BLaER1 (cell line): ENCODE results near the gene HVCN1.

Experiments used
- H3K27ac ChIP-seq: shearing (Covaris generic); formaldehyde crosslinking; 2 replicates; pipeline ENCODE4 v1.8.1; 2022
- H3K27me3 ChIP-seq: shearing (Covaris generic); formaldehyde crosslinking; 2 replicates; pipeline ENCODE4 v1.8.1; 2022
- H3K36me3 ChIP-seq: shearing (Covaris generic); formaldehyde crosslinking; 2 replicates; pipeline ENCODE4 v1.8.1; 2022
- H3K4me1 ChIP-seq: shearing (Covaris generic); formaldehyde crosslinking; 2 replicates; pipeline ENCODE4 v1.8.1; 2022
- H3K4me2 ChIP-seq: shearing (Covaris generic); formaldehyde crosslinking; 2 replicates; pipeline ENCODE4 v1.8.1; 2022
- H3K4me3 ChIP-seq: shearing (Covaris generic); formaldehyde crosslinking; 2 replicates; pipeline ENCODE4 v1.8.1; 2022
- H3K9ac ChIP-seq: shearing (Covaris generic); formaldehyde crosslinking; 2 replicates; pipeline ENCODE4 v1.8.1; 2022
- H3K9me3 ChIP-seq: shearing (Covaris generic); formaldehyde crosslinking; 2 replicates; pipeline ENCODE4 v1.8.1; 2022
- H4K20me1 ChIP-seq: shearing (Covaris generic); formaldehyde crosslinking; 2 replicates; pipeline ENCODE4 v1.8.1; 2022
- Cebpa-rat ChIP-seq: shearing (Covaris generic); IDR thresholded peaks from 2 replicates; pipeline ENCODE4 v1.8.1; 2022

The HVCN1 gene

DNA sequence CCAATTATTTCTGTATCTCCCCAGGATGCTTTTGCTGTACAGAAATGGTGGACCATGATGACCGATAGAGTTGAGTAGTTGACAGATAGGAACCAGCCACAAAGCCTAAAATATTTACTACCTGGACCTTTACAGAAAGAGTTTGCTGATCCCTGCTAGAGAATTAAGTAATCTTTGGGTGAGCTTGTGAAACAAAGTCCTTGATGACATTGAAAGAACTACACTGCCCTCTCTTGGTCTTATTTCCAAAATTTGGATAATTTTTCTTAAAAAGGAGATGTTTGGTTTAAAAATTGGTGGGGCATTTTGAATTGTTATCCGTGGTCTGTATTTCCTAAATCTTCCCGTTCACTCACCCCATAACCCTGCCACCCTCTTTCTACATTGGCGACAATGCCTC lies 88.7 kb downstream of the HVCN1 start:
- no peak for TF ChIP-seq Cebpa-rat
- Histone ChIP-seq H3K4me1 (peaks cover 6% of the 10 kb centered on the region; the same call in 1 of the 2 replicates), H3K9me3 (no peaks in the 10 kb centered on the region), H3K4me2 (no peak overlapping the region), H3K27me3 (no peaks in the 10 kb centered on the region), H3K4me3 (no peak overlapping the region), H4K20me1 (no peaks in the 10 kb centered on the region), H3K27ac (no peak overlapping the region), H3K36me3 (no peaks in the 10 kb centered on the region), H3K9ac (no peak overlapping the region)

DNA sequence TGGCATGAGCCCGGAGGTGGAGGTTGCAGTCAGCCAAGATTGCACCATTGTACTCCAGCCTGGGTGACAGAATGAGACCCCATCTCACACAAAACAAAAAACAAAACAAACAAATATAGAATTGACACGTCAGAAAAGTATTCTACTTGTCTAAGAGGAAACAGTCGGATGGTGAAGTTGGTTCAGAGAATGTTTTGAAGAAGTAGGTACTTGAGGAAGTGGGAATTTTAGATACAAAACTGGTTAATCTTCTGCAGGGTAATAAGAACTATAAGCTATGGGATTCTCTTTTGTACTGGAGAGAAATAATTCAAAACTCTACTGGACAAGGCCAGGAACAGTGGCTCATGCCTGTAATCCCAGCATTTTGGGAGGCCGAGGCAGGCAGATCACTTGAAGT lies 89.6 kb downstream of the HVCN1 start:
- H3K9ac ChIP-seq = no peak overlapping the region; the same call in 1 of the 2 replicates
- no peaks in the 10 kb centered on the region for H3K4me1 ChIP-seq
- no peaks in the 10 kb centered on the region for H4K20me1 ChIP-seq
- H3K36me3 ChIP-seq = no peaks in the 10 kb centered on the region
- no peak overlapping the region for H3K27ac ChIP-seq
- no peak overlapping the region for H3K4me3 ChIP-seq
- H3K27me3 ChIP-seq = no peaks in the 10 kb centered on the region
- no peak overlapping the region for H3K4me2 ChIP-seq
- H3K9me3 ChIP-seq = no peaks in the 10 kb centered on the region
- no peak for TF ChIP-seq Cebpa-rat
